ENCODE data around the gene PIEZO2.

The PIEZO2 gene

DNA sequence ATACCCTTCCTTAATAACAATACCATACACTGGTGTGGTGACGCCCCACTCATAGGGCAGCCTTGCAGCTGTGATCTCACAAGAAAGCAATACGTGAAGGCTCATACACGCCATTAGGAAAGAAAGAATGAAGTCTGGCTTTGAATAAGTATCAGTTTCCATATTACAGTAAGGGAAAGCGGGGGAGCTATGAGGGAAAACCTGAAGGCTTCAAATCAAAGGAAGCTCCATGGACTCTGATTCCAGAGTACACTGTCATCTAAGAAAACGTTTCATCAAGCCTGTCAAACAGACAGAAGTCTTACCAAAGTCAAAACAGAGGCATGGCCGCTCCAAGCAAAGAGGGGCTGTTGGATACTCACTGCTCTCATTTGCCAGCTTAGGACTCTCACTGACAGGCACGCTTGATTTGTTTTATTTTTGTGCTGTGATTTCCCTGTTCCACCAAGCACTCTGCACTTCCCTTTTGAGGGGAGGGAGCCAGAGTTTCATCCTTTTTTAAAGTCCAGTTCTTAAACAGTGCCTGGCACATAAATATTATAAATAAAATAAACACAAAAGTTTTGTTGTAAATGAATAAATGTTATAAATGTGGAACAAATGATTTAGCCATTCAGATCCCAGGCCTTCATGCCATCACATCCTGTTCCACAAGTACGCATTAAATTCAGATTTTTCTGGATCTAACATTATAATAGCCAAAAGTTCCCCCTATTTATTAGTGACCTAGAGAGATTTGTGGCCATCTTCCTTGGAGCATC lies 221.2 kb downstream of the PIEZO2 start:
- Histone ChIP-seq H3K27ac (ENCODE audit: low read depth, low read length, poor library complexity, severe bottlenecking) (peak overlapping the region; percentile 93), H3K4me3 (ENCODE audit: low read depth, low read length, poor library complexity, severe bottlenecking) (peak overlapping the region; percentile 37), H3K4me1 (ENCODE audit: insufficient read depth, low read length, severe bottlenecking) (peaks cover 75% of the 10 kb centered on the region), H3K4me2 (ENCODE audit: low read length) (peak overlapping the region; percentile 38), H2AFZ (ENCODE audit: low read length) (no peak overlapping the region), H3K27me3 (ENCODE audit: insufficient read depth, low read length) (no peaks in the 10 kb centered on the region), H3K9me3 (ENCODE audit: low read length) (no peaks in the 10 kb centered on the region), H3K36me3 (ENCODE audit: insufficient read depth, low read length) (no peaks in the 10 kb centered on the region), H3K9me2 (ENCODE audit: low read depth, low read length) (no peaks in the 10 kb centered on the region), H3K79me2 (ENCODE audit: insufficient read depth, low read length) (no peaks in the 10 kb centered on the region), H3K9ac (ENCODE audit: low read length) (peak overlapping the region; percentile 57), H4K20me1 (ENCODE audit: insufficient read depth, low read length) (no peaks in the 10 kb centered on the region), H3F3A (ENCODE audit: insufficient read depth, low read length) (no peaks in the 10 kb centered on the region)
- TF ChIP-seq EZH2 (IDR thresholded peaks at IDR 0.05; ENCODE audit: borderline replicate concordance, low read length) (no peak), CTCF (IDR thresholded peaks at IDR 0.05; ENCODE audit: low read length) (no peak)

GRCh38 chr18:10927286-10927992 lies 221.9 kb downstream of the PIEZO2 start:
- no peak for TF ChIP-seq EZH2 (IDR thresholded peaks at IDR 0.05; ENCODE audit: borderline replicate concordance, low read length)
- no peak for TF ChIP-seq CTCF (IDR thresholded peaks at IDR 0.05; ENCODE audit: low read length)

DNA sequence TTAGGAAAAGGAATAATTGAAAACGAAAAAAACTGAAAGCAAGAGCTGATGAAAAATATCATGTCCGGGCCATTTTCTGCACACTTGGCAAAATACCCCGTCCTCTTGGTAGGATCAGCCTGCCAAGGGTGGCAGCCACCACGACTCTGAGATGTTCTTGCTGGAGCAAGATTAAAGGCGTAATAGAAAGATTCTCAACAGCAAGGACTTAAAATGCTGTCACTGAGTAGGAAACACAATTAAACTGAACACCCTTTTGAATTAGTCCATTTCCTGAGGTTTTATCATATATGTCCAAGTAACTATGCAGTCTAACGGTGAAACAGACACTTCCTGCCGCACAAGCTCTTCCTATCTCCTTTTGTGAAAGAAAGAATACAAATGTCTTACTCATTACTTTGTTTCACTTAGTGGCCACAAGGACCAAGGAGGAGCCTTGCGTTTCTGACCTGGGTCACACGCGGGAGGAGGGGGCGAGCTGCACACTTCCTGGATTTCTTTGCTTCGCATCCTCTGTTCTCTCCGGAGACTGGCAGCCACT lies 222.7 kb downstream of the PIEZO2 start:
- no peaks in the 10 kb centered on the region for H3K36me3 ChIP-seq (ENCODE audit: insufficient read depth, low read length)
- H3K4me3 ChIP-seq (ENCODE audit: low read depth, low read length, poor library complexity, severe bottlenecking): peak overlapping the region; percentile 18
- peaks cover 89% of the 10 kb centered on the region for H3K4me1 ChIP-seq (ENCODE audit: insufficient read depth, low read length, severe bottlenecking)
- H3K9ac ChIP-seq (ENCODE audit: low read length): peak overlapping the region; percentile 57
- H4K20me1 ChIP-seq (ENCODE audit: insufficient read depth, low read length): no peaks in the 10 kb centered on the region
- peak overlapping the region; percentile 31 for H3K4me2 ChIP-seq (ENCODE audit: low read length)
- H3F3A ChIP-seq (ENCODE audit: insufficient read depth, low read length): no peaks in the 10 kb centered on the region
- H2AFZ ChIP-seq (ENCODE audit: low read length): no peak overlapping the region
- H3K9me2 ChIP-seq (ENCODE audit: low read depth, low read length): no peaks in the 10 kb centered on the region
- no peak for TF ChIP-seq EZH2 (IDR thresholded peaks at IDR 0.05; ENCODE audit: borderline replicate concordance, low read length)
- TF ChIP-seq CTCF (IDR thresholded peaks at IDR 0.05; ENCODE audit: low read length): no peak
- peak overlapping the region; percentile 93 for H3K27ac ChIP-seq (ENCODE audit: low read depth, low read length, poor library complexity, severe bottlenecking)
- H3K27me3 ChIP-seq (ENCODE audit: insufficient read depth, low read length): no peaks in the 10 kb centered on the region
- H3K79me2 ChIP-seq (ENCODE audit: insufficient read depth, low read length): no peaks in the 10 kb centered on the region
- H3K9me3 ChIP-seq (ENCODE audit: low read length): no peaks in the 10 kb centered on the region

More at GRCh38 chr18:10927286-10927992, 221.9 kb downstream of the PIEZO2 start:
- peak overlapping the region; percentile 37 for H3K4me3 ChIP-seq (ENCODE audit: low read depth, low read length, poor library complexity, severe bottlenecking)
- H3K36me3 ChIP-seq (ENCODE audit: insufficient read depth, low read length): no peaks in the 10 kb centered on the region
- no peaks in the 10 kb centered on the region for H3K9me3 ChIP-seq (ENCODE audit: low read length)
- H3K9me2 ChIP-seq (ENCODE audit: low read depth, low read length): no peaks in the 10 kb centered on the region
- H3K9ac ChIP-seq (ENCODE audit: low read length): peak overlapping the region; percentile 57
- no peaks in the 10 kb centered on the region for H3F3A ChIP-seq (ENCODE audit: insufficient read depth, low read length)
- no peaks in the 10 kb centered on the region for H3K27me3 ChIP-seq (ENCODE audit: insufficient read depth, low read length)
- no peaks in the 10 kb centered on the region for H3K79me2 ChIP-seq (ENCODE audit: insufficient read depth, low read length)
- H3K27ac ChIP-seq (ENCODE audit: low read depth, low read length, poor library complexity, severe bottlenecking): peak overlapping the region; percentile 93
- peak overlapping the region; percentile 38 for H3K4me2 ChIP-seq (ENCODE audit: low read length)
- H2AFZ ChIP-seq (ENCODE audit: low read length): no peak overlapping the region
- H4K20me1 ChIP-seq (ENCODE audit: insufficient read depth, low read length): no peaks in the 10 kb centered on the region
- peaks cover 82% of the 10 kb centered on the region for H3K4me1 ChIP-seq (ENCODE audit: insufficient read depth, low read length, severe bottlenecking)

All from OCI-LY1 (cell line).